A673 (cell line): ENCODE results near the gene PPP1R7.

Experiments
- EZH2 ChIP-seq: fragments of 200-600 bp; sonication (generic); IDR thresholded peaks from 2 replicates; pipeline ENCODE4 v1.6.1; 2017; ENCODE audit warnings: borderline replicate concordance, low read depth, mild to moderate bottlenecking, mixed read lengths, antibody characterized with exemption, low read length; ENCODE audit not compliant: poor library complexity, severe bottlenecking
- TF ChIP-seq, protein P1 (sequence below): fragments of 300-800, 200-600 bp; sonication (generic); conservative IDR thresholded peaks from 2 replicates; pipeline ENCODE4 v1.5.1; 2017; ENCODE audit warnings: low read depth, mild to moderate bottlenecking, antibody characterized with exemption, low read length, moderate library complexity, mixed read lengths

DNA sequence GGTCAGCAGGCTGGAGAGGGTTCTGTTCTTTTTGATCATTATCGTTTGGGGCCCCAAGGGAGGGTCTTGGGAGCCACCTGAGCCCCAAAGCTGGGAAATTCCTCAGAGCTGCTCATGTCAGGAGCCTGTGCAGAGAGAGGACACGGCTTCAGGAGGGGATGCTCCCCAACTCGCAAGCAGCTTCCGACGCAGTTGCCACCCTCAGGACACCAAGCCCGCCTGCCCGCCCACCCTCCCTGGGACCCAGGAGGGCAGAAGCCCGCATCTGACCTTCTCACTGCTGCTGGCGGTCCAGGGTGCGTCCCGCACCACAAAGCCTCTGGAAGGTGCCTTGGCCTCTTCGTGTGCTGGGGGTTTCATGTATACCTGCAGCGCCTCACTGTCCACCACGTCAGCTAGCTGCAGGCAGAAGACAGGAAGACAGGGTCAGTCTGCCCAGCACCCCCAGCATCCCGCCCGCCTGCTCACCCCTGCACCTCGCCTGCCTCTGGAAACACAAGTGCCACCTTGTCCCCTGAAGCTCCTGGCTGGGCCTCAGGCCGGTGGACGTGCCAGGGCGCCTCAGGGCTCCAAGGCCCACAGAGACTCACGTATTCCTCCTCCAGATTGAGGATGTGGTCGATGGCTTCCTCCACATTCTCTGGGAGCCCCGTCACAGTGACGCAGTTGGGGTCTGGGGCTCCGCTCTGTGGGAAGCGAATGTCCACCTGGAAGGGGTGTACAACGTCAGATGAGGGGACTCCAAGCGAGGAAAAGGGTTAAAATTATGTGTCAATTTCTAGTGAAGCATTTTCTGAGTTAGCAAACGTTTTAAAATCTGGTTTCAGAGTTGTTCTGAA lies 79.5 kb downstream of the PPP1R7 start:
- TF ChIP-seq, protein P1, sequence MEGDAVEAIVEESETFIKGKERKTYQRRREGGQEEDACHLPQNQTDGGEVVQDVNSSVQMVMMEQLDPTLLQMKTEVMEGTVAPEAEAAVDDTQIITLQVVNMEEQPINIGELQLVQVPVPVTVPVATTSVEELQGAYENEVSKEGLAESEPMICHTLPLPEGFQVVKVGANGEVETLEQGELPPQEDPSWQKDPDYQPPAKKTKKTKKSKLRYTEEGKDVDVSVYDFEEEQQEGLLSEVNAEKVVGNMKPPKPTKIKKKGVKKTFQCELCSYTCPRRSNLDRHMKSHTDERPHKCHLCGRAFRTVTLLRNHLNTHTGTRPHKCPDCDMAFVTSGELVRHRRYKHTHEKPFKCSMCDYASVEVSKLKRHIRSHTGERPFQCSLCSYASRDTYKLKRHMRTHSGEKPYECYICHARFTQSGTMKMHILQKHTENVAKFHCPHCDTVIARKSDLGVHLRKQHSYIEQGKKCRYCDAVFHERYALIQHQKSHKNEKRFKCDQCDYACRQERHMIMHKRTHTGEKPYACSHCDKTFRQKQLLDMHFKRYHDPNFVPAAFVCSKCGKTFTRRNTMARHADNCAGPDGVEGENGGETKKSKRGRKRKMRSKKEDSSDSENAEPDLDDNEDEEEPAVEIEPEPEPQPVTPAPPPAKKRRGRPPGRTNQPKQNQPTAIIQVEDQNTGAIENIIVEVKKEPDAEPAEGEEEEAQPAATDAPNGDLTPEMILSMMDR: no peak
- TF ChIP-seq EZH2: no peak
